ENCODE data around the gene MMP24. TPM values are rescaled to one million over a fixed set of nuclear protein-coding genes. Genes with fewer than 3 reads are reported as not detected.

MMP24 gene
- total and polyA plus RNA-seq, 2 of the 13 experiments (the other 11 are each of a cell fraction or from before 2014, with no cell fraction given): 0.29 to 0.35 TPM

- TF ChIP-seq PRDM15 (CRISPR knock-in tag; IDR thresholded peaks at IDR 0.05) (no peak), TRIM22 (IDR thresholded peaks at IDR 0.05) (no peak), MLX (CRISPR knock-in tag; IDR thresholded peaks at IDR 0.05) (no peak), FOXP4 (CRISPR knock-in tag; IDR thresholded peaks at IDR 0.05) (no peak), ZNF138 (CRISPR knock-in tag; IDR thresholded peaks at IDR 0.05; ENCODE audit: low read depth) (no peak), GMEB2 (CRISPR knock-in tag; IDR thresholded peaks at IDR 0.05; ENCODE audit: low read depth) (no peak), ZNF709 (CRISPR knock-in tag; IDR thresholded peaks at IDR 0.05) (no peak), ZMYM2 (CRISPR knock-in tag; IDR thresholded peaks at IDR 0.05) (no peak), PCBP2 (optimal IDR thresholded peaks at IDR 0.05; ENCODE audit: low read depth, low read length, poor library complexity, severe bottlenecking) (no peak), ZHX2 (IDR thresholded peaks at IDR 0.05; ENCODE audit: low read depth) (no peak), ZHX2 (CRISPR knock-in tag; IDR thresholded peaks at IDR 0.05; ENCODE audit: borderline replicate concordance) (no peak), AKAP8 (CRISPR knock-in tag; IDR thresholded peaks at IDR 0.05) (no peak), ZNF44 (CRISPR knock-in tag; IDR thresholded peaks at IDR 0.05) (no peak)
Observed at GRCh38 chr20:35269055-35269781, 42.7 kb downstream of the MMP24 start (continued).

Data from HepG2 (cell line).